HG03558 (cell line): ENCODE results near the gene SHB.
A peak's percentile ranks its signal among the peaks of the same experiment; 100 is the strongest.

Experiments
- ATAC-seq: cut with Tn5 transposase; IDR thresholded peaks from one replicate; pipeline ENCODE4 v1.9.1; 2021; ENCODE audit warnings: moderate number of reproducible peaks; ENCODE audit not compliant: unreplicated experiment; ENCODE audit errors: extremely low read depth

Gene SHB

DNA sequence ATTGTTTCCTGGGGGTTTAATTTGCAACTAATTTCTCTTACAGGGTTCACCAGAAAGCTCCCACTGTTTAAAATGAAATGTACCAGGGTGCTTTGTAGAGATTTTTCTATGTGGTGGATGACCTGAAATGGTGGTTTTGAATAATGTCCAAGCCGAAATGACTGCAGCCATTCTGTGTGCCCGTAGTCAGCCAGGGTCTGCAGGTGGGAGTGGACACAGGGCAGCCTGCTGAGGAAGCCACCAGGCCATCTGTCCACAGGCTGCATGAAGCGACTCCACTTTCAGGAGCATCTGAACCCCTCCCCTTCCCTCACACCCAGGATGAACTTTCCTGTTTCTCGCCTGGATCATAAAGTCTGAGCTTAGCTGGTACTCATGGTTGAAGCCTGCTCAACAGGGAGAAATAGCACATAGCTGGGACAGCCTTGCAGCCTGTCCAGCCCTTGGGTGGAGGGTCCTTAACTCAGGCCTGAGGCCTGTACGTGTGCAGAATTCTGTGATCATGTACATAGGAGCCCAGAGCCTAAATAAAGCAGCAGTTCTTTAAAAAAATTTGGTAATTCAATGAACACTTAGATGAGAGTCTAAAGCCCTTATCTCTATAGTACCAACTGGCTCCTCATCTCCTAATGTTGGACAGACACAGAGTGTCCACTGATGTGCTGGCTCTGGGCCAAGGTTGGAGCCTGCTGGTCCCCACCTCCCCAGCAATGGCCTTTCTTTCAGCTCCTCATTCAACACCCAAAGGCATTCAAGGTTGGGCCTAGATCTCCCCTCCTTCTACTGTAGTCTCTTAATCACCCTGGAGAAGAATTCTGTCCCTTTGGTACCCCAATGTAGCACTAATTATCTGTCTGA lies 72.8 kb downstream of the SHB start:
- no peak for ATAC-seq

DNA sequence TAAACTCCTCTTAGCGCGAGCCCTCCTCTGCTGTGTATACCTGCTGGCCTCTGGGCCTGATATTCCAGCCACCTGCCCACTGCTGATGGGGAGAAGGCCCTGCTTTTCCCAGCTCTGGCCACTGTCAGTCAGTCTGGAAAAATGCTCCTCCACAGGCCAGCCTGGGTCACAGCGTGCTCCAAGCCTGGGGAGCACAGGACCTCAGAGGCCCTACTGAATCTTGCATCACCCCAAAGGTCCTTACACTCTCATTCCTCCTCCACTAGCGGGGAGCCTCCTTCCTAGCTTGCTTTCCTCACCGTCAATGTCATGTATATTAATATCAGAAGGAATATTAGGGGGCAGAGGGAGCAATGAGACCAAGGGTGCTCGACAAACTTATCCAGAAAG lies 73.7 kb downstream of the SHB start:
- ATAC-seq = no peak

DNA sequence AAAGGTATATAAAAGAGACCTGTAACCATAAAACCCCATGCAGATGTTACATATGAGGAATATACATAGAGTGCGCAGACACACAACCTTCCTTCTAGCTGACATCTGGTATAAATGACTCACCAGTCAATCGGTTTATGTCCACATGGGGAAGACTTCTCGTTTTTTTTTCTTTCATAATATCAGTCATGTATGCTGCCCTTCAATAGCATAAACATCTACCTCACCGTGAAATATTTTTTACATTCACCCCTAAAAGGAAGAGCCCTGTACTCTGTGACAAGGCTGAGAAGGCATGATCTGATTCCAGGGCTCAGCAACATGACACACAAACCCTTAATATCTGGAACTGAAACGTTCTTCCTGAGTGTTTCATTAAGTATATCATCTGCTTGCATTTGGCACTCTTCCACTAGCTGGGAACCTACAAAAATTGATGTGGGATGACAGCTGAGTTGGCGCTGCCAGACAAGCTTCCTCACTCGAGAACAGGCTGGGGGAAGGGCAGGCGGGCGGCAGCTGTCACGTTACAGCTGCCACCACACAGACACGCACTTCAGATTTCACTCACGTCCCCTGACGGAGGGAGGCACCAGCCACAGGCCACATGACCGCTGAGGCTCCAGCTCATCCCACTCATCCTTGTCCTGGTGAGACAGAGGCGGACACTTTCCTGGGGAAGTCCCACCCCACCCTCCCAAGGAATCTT lies 74.2 kb downstream of the SHB start:
- peak; percentile 61 for ATAC-seq

DNA sequence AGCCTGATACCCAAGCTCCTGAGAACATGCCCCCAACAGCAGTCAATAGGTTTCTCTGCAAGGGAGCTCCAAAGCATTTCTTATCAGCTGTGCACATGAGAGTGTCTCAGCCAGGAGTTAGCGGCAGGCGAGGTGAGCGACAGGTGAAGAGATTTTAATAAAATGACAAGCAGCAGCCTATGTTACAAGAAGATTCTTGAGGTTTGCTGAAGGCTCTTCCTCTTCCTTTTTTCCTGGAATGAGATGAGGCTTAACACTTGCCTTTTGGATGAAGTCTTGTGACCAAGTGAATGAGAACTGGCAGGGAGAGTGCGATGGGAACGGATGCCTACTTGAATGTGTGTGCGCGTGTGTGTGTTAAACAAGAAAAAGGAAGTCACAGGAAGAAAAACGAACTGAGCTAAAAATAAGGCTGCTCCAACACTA lies 76.1 kb downstream of the SHB start:
- no peak for ATAC-seq

DNA sequence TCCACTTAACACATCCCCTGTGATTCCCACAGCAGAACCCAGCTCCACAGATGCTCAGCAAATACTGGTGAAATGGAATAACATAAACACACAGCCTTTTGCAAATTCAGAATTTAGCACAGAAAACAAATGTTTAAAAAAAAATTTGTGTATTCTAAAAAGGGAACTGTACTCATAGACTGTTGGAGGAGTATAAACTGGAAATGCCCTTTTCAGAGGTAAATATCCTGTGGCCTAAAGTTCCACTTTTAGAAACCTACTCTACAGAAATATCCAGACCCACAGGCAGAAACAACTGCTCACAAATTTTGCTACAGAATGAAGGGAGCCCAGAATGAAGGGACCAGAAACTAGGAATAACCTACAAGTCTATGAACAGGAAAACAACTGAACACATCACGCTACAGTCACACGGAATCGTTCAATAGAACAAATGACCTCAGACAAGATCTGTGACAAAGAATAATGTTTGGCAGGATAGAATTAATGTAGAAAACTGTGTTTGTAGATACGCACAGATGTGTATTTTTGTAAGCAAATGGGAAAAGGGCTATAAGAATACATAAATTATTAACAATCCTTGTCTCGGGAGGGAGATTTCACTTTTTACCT lies 78.5 kb downstream of the SHB start:
- ATAC-seq = no peak

DNA sequence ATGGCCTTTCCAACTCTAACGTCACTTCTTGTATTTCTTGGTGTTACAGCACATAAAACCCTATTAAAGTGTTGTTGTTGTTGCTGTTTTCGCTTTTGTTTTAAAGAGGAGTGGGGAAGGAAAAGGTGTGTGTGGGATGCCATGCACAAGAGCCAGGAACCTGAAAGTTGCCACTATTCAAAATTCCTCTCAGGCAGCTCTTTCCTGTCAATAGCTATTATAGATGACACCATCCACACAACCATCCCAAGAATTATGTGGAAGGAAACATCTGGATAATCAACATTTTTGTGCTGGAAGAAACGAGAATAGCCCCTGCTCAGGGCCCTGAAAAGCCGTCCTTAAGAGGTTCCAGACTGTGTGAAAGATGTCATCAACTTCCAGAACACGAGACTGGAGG lies 79.3 kb downstream of the SHB start:
- no peak for ATAC-seq

DNA sequence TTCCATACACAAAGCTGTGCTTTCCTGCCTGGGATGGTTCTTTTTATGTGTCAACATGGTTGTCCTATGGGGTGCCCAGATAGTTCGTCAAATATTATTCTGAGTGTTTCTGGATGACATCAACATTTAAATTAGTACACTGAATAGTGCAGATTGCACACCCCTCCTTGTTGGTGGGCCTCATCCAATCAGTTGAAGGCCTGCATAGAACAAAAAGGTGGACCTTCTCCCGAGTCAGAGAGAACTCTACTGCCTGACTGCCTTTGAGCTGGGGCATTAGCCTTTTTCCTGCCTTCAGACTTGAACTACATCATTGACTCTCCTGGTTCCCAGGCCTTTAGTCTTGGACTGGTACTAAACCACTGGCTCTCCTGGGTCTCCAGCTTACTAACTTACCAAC lies 80.4 kb downstream of the SHB start:
- no peak for ATAC-seq

DNA sequence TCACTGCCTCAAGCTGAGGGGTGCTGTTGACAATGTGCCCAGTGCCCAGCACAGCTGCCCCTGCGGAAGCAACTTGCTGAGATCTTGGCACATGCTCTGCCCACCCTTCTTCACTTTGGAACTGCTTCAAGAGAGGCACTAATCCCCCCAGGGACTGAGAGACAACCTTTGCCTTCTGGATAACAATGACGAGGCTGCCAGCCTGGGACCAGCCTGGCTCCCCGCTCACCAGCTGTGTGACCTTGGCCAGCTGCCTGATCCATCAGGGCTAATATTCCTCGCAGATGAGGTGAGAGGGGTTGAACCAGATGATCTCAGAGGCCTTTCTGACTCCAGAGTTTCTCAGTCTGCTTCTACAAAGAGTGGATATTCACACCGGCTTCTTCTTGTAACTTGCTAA lies 81.0 kb downstream of the SHB start:
- no peak for ATAC-seq

DNA sequence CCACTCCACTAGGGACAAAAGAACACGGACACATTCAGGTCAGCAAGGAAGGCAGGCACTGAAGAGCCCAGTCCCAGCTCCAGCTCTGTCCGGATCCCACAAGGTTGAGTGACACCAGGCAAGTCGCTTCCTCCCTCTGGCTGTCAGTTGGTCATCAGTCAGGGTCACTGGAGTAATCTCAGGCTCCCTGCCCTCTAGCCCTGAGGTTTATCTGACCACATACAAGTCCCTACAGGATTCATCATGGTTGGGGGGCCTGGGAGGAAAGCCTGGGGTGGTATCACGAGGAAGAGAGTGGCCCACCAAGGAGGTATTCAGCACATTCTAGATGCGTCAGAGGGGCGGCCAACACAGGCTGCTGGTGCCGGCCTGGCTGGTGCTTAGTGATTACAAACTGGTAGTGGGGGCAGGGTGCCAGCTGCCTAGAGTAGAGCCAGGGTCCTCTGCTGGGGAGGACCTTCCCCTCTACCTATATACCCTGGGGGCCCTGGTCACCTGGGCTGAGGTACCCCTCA lies 81.5 kb downstream of the SHB start:
- no peak for ATAC-seq

DNA sequence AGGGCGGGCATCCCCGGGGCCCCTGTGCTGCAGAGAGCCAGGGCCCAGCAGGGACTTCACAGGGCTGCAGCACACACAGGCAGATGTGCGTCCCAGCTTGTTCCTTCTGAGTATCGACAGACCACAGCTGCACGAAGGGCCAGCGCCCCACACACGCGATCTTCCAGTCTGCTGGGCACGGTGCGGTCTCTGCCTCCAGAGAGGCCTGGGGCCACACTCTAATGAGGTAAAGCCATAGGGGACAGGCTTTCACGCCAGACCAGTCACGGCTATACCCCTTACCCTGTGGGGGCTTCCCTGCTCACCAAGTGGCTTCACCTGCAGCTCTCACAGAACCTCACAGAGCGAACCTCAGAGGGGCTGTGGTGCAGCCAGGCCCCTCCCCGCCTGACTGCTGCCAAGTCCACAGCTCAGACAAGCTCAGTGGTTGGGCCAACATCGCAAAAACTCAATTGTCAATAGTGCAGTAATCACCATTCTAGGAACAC lies 82.2 kb downstream of the SHB start:
- ATAC-seq = no peak

DNA sequence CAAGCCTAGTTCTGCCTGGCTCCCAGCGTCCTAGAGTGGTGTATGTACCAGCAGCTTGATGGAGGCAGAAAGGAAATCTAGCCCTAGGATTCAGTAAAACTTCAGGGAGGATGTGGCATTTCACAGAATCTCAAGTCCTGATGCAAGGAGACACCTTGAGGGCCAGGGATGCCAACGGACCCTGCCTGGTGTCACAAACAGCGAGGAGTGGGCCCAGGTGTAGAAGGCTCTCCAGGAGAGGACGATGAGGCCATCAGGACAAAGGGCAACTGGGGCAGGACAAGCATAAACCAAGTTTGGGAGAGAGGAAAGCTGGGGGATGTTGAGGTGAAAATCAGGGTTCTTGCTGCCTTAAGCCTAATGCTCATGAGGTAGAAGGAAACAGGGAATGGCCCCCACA lies 83.0 kb downstream of the SHB start:
- no peak for ATAC-seq

DNA sequence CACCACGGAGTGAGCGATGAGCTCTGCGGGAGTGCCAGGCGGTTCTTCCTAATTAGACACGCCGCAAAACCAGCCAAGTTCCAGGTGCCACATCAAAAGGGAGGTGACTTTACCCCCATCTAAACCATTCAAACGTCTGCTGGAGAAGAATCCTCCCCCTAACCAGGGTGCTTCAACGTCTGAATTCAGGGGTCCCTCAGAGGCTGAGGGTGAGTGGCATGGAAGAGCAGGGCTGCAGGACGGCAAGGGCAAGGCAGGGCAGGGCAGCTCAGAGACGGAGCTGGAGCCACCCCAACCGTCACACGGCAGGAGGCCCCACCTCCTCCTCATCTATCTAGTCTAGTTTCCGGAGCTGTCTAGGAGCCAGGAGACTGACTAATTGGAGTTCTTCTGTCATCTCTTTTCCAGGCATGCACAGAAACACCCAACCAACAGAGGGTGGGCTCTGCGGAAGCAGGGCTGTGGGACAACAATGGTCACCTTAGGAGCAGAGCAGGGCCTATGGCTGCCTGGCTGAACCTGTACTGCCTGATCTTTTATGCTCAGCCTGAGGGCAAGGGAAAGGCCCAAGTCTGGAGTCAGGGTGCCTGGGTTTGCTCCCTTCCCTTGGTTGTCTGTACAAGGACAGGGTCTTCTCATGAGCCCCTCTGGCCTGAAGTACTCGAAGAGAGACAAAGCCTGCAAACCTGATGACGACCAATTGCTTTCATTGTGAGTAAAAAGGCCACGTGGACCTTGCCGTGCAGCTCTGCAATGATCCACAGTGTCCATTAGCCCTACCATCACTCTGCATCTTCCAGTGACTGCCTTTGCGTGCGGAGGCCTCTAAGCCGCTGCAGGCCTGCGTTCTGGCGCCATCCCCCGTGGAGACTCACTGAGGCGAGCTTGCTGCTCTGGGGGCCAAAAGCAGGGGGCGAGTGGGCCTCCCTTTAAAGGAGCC lies 84.1 kb downstream of the SHB start:
- ATAC-seq = no peak

DNA sequence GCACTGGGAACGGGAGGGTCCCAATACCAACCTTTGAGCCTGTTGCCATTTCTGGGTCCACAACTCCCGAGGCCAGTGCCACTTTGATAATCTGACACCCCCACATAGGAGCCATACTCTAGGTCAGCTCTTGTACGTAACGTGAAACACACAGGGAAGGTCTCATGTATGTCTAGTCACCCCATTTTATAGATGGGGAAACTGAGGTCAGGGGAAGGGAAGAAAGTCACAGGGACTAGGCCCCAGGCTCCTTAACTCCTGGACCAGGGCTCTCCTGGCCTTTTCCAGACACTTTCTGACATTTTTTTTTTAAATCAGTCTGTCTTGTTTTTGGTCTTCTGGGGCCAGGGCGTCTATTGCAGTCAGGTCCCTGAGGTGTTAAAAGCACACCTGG lies 84.8 kb downstream of the SHB start:
- no peak for ATAC-seq

DNA sequence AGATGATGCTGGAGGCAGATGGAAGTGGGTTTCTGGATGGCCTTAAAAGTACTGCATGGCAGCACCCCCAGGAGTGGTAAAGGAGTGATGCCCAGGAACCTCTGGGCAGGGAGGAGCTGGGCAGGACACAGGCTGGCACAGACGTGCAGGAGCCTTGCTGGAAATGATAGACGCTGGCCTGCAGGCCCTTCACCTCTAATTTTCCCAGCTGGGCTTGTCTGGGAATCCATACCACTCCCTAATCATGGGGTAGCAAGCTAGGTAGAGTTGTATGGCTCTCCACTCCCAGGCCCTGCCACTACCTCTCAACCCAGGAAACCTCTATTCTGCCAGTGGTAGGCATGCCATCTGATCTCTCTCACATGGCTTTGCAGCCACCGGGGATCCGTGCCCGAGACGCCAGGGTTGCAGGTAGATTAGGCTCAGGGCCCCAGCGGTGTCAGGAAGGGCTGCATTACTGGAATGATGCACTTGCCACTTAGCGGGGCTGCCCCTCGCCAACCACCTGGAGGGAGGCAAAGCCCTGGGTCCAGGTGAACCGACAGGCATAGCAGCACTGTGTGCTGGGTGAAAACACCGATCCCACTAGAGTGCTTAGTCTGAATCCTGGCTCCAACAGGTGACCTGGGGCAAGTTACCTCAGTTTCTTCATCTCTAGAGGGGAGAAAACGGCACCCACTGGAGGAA lies 85.5 kb downstream of the SHB start:
- ATAC-seq = no peak

DNA sequence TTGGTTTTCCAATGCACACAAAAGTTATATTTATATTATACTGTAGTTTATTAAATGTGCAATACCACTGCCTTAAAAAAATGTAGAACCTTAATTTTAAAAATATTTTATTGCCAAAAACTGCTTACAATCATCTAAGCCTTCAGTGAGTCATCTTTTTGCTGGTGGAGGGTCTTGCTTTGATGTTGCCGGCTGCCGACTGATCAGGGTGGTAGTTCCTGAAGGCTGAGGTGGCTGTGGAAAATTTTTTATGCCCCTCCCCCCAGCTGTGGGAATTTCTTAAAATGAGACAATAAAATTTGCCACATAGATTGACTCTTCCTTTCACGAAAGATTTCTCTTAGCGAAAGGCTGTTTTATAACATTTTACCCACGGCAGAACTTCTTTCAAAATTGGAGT lies 89.2 kb downstream of the SHB start:
- ATAC-seq = no peak

DNA sequence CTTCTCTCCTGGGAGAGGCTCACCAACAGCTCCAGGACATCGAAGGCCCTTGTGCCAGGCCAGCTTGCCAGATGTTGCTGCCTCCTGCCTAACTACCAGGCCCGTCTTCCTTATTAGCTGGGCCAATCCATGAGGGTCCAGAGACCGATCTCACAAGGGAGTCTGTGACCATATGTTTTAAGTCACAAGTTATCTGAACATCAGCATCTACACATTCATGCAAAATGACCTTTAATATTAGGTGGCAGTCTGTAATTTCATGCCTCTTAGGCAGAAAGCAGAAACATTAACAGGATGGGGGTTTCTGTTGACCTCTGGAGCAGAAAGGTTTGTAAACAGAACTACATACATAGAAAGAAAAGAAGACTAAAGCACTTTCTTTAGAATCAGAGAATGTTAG lies 90.0 kb downstream of the SHB start:
- no peak for ATAC-seq

DNA sequence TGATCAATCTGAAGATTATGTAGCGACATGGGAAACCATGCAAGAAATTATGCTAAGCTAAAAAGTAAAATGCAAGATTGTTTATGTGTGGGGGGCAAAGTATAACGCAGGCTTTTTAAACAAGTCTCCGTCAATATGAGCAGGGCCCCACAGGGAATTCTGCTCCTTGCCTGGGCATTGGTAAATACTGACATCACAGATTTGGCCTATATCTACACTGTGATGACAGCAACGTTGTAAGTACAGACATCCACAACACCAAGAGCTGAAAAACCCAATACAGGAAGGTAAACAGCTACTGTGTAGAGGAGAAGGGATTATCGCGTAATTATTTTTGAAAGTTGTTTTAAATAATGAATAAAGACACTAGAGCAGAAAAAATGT lies 90.6 kb downstream of the SHB start:
- ATAC-seq = no peak

DNA sequence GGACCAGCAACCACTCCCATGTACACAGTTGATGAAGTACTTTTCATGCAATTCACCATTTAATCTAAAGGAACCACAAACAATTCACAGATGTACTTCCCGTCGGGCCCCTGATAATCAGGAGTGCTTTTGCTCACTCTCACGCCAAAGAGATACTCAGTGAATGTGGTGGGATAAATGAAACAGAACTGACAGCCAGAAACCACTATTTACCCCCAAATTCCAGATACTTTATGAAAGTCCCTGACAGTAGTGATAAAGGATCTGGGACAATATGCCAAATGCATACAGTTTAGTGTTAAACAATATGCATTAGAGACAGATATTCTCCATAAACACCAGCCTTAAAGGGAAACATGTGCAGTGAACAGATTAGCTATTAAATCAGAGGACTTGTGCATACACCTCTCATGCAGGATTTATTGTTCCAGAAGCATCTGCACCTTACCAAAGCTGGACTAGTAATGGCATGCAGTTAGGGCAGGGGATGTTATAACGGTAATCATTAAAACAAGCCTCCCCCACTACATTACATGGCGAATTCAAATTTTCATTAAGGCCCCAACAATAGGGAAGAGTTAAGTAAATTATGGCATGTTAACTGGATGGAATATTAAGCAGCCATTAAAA lies 91.1 kb downstream of the SHB start:
- no peak for ATAC-seq
